ENCODE measurements around the gene PLCXD1.

PLCXD1 gene

GRCh38 chrX:346034-346813, 65.0 kb downstream of the PLCXD1 start:
- no peak for FAIRE-seq
- TF ChIP-seq CTCF (IDR thresholded peaks at IDR 0.05; ENCODE audit: insufficient read depth, missing control alignments), result no peak
- DNase-seq (ENCODE audit: insufficient read length, low spot score), result no peak

GRCh38 chrX:347351-348117, 66.4 kb downstream of the PLCXD1 start:
- TF ChIP-seq CTCF (IDR thresholded peaks at IDR 0.05; ENCODE audit: insufficient read depth, missing control alignments), result no peak
- FAIRE-seq, result no peak
- no peak for DNase-seq (ENCODE audit: insufficient read length, low spot score)

GRCh38 chrX:348461-349117, 67.4 kb downstream of the PLCXD1 start:
- DNase-seq (ENCODE audit: insufficient read length, low spot score), result no peak
- no peak for FAIRE-seq
- no peak for TF ChIP-seq CTCF (IDR thresholded peaks at IDR 0.05; ENCODE audit: insufficient read depth, missing control alignments)

GRCh38 chrX:349196-349595, 68.0 kb downstream of the PLCXD1 start:
- FAIRE-seq, result no peak
- TF ChIP-seq CTCF (IDR thresholded peaks at IDR 0.05; ENCODE audit: insufficient read depth, missing control alignments), result no peak
- no peak for DNase-seq (ENCODE audit: insufficient read length, low spot score)

- FAIRE-seq (no peak), DNase-seq (ENCODE audit: insufficient read length, low spot score) (no peak)
- no peak for TF ChIP-seq CTCF (IDR thresholded peaks at IDR 0.05; ENCODE audit: insufficient read depth, missing control alignments)
Observed at GRCh38 chrX:349702-350101, 68.5 kb downstream of the PLCXD1 start.

GRCh38 chrX:350148-350533, 69.0 kb downstream of the PLCXD1 start:
- no peak for DNase-seq (ENCODE audit: insufficient read length, low spot score)
- no peak for TF ChIP-seq CTCF (IDR thresholded peaks at IDR 0.05; ENCODE audit: insufficient read depth, missing control alignments)
- no peak for FAIRE-seq
